Progenitor cell of endocrine pancreas (in vitro differentiated cells): Measurements from ENCODE around the gene RAB36. TPM values are rescaled to one million over a fixed set of nuclear protein-coding genes. Genes with fewer than 3 reads are reported as not detected.

Experiments
- DNase-seq: peaks from one replicate; pipeline ENCODE4 v3.0.0; 2021; ENCODE audit warnings: low spot score; ENCODE audit not compliant: unreplicated experiment
- H3K27ac Mint-ChIP-seq: 2 replicates; pipeline ENCODE4 v1.8.0; 2021; ENCODE audit warnings: mild to moderate bottlenecking, moderate library complexity, mixed read lengths
- H3K27me3 Mint-ChIP-seq: 2 replicates; pipeline ENCODE4 v1.8.0; 2021; ENCODE audit warnings: mixed read lengths
- H3K36me3 Mint-ChIP-seq: 2 replicates; pipeline ENCODE4 v1.8.0; 2022; ENCODE audit warnings: mixed read lengths; ENCODE audit not compliant: insufficient read depth
- H3K4me1 Mint-ChIP-seq: 2 replicates; pipeline ENCODE4 v1.8.0; 2021; ENCODE audit warnings: low read depth, mixed read lengths
- H3K4me3 Mint-ChIP-seq: 2 replicates; pipeline ENCODE4 v1.8.0; 2021; ENCODE audit warnings: low read depth, mild to moderate bottlenecking, moderate library complexity, mixed read lengths
- H3K9me3 Mint-ChIP-seq: 2 replicates; pipeline ENCODE4 v1.8.0; 2021; ENCODE audit warnings: low read depth, mixed read lengths
- CTCF ChIP-seq: fragments of 200-600 bp; sonication (generic); IDR thresholded peaks from one replicate; pipeline ENCODE4 v1.5.0; 2021; ENCODE audit warnings: antibody characterized with exemption, mild to moderate bottlenecking; ENCODE audit not compliant: unreplicated experiment
- total RNA-seq: library from RNA; stranded (reverse); gene quantifications from 2 replicates; pipeline ENCODE4 v1.2.1, GENCODE V29; 2021

RAB36 gene
- total RNA-seq, 1 donor from 2014 or later: 10.3 TPM

GRCh38 chr22:23204125-23204488 lies 58.8 kb downstream of the RAB36 start:
- Mint-ChIP-seq H3K36me3 (peaks cover 4% of the 10 kb centered on the region), H3K4me1 (peaks cover 25% of the 10 kb centered on the region), H3K27ac (peak overlapping the region; percentile 78), H3K27me3 (no peaks in the 10 kb centered on the region), H3K9me3 (no peaks in the 10 kb centered on the region), H3K4me3 (no peak overlapping the region)
- DNase-seq: no peak
- TF ChIP-seq CTCF: no peak

- Mint-ChIP-seq H3K4me3 (no peak overlapping the region), H3K4me1 (peaks cover 19% of the 10 kb centered on the region), H3K27ac (no peak overlapping the region), H3K36me3 (peaks cover 4% of the 10 kb centered on the region), H3K27me3 (no peaks in the 10 kb centered on the region), H3K9me3 (no peaks in the 10 kb centered on the region)
- TF ChIP-seq CTCF: no peak
- no peak for DNase-seq
Observed at GRCh38 chr22:23204541-23205157, 59.4 kb downstream of the RAB36 start.

- peaks cover 4% of the 10 kb centered on the region for H3K36me3 Mint-ChIP-seq
- TF ChIP-seq CTCF: no peak
- H3K27me3 Mint-ChIP-seq: no peaks in the 10 kb centered on the region
- H3K9me3 Mint-ChIP-seq: no peaks in the 10 kb centered on the region
- no peak for DNase-seq
- H3K4me1 Mint-ChIP-seq: peaks cover 14% of the 10 kb centered on the region
- no peak overlapping the region for H3K4me3 Mint-ChIP-seq
- H3K27ac Mint-ChIP-seq: no peak overlapping the region
Observed at GRCh38 chr22:23205339-23206049, 60.2 kb downstream of the RAB36 start.

DNA sequence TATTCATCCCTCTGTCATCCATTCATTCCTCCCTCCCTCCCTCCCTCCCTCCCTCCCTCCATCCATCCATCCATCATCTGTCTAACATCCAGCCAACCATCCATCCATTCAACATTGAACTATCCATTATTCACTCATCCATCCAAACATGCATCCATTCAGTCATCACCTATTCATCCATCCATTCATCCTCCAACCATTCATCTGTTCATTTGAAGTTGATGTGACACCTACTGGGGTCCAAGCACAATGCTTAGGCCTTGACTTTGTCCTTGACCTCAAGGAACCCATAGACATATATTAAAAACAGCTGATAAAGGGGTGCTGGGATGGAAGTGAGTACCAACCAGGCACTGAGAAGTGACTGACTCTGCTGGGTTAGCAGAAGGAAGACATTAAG lies 61.6 kb downstream of the RAB36 start:
- H3K4me3 Mint-ChIP-seq: no peak overlapping the region
- H3K27me3 Mint-ChIP-seq: no peaks in the 10 kb centered on the region
- H3K36me3 Mint-ChIP-seq: peaks cover 4% of the 10 kb centered on the region
- DNase-seq: no peak
- H3K9me3 Mint-ChIP-seq: no peaks in the 10 kb centered on the region
- H3K4me1 Mint-ChIP-seq: peaks cover 8% of the 10 kb centered on the region
- no peak for TF ChIP-seq CTCF
- no peak overlapping the region for H3K27ac Mint-ChIP-seq

- Mint-ChIP-seq H3K36me3 (peaks cover 2% of the 10 kb centered on the region), H3K27ac (peak overlapping the region; percentile 33), H3K4me1 (peaks cover 7% of the 10 kb centered on the region), H3K4me3 (no peak overlapping the region), H3K9me3 (no peaks in the 10 kb centered on the region), H3K27me3 (no peaks in the 10 kb centered on the region)
- DNase-seq: no peak
- no peak for TF ChIP-seq CTCF
Observed at GRCh38 chr22:23207729-23208393, 62.6 kb downstream of the RAB36 start.
